Activated CD8-positive, alpha-beta memory T cell treated with anti-CD3 and anti-CD28 coated beads, Interleukin-2, amount 10 ng/mL, durations not matched to agents 7 days and 5 days (primary cell): ENCODE measurements around the gene DNPEP. TPM values are rescaled to one million over a fixed set of nuclear protein-coding genes. Genes with fewer than 3 reads are reported as not detected.

Experiments
- ATAC-seq: fragments of 150-1000 bp; cut with Tn5 transposase; one replicate; pipeline ENCODE4 v1.10.0; 2021; ENCODE audit warnings: moderate library complexity
- CTCF ChIA-PET: fragments of 350-600 bp; sonication (Branson Sonifier 250); formaldehyde crosslinking; loops from one replicate; lab custom pipeline; 2021; ENCODE audit warnings: antibody characterized with exemption; lab: Charles Lee
- DNase-seq: peaks from one replicate; pipeline ENCODE4 v3.0.0-alpha.2; 2020
- H3K27ac Mint-ChIP-seq: one replicate; pipeline ENCODE4 v1.8.0; 2021; ENCODE audit warnings: mild to moderate bottlenecking, mixed read lengths
- H3K27me3 Mint-ChIP-seq: one replicate; pipeline ENCODE4 v1.8.0; 2021; ENCODE audit warnings: mixed read lengths
- H3K36me3 Mint-ChIP-seq: one replicate; pipeline ENCODE4 v1.8.0; 2021; ENCODE audit warnings: mild to moderate bottlenecking, mixed read lengths
- H3K4me1 Mint-ChIP-seq: one replicate; pipeline ENCODE4 v1.8.0; 2021; ENCODE audit warnings: mixed read lengths
- H3K4me3 Mint-ChIP-seq: one replicate; pipeline ENCODE4 v1.8.0; 2021; ENCODE audit warnings: mild to moderate bottlenecking, moderate library complexity, mixed read lengths
- H3K9me3 Mint-ChIP-seq: one replicate; pipeline ENCODE4 v1.8.0; 2022; ENCODE audit warnings: low read depth, mixed read lengths
- total RNA-seq, 2 experiments: library from RNA; stranded (reverse); gene quantifications; one replicate each; pipeline ENCODE4 v1.2.3, GENCODE V29; 2021

DNPEP gene
- total RNA-seq, 2 experiments from 2014 or later, result 60.3 to 64.8 TPM

- peak; percentile 53 for ATAC-seq
- peaks cover 1% of the 10 kb centered on the region for H3K36me3 Mint-ChIP-seq
- CTCF ChIA-PET, result interaction anchor here (1.2 kb wide), 1 partner anchor 10 kb away, joined by 3 read pairs; no protein-coding TSS in a partner anchor
- no peak overlapping the region for H3K4me3 Mint-ChIP-seq
- peaks cover 12% of the 10 kb centered on the region for H3K4me1 Mint-ChIP-seq
- H3K27ac Mint-ChIP-seq, result no peak overlapping the region
- DNase-seq, result peak; percentile 45
- no peaks in the 10 kb centered on the region for H3K9me3 Mint-ChIP-seq
- H3K27me3 Mint-ChIP-seq, result peaks cover 64% of the 10 kb centered on the region
These were observed 29.3 kb downstream of the DNPEP start for GRCh38 chr2:219358170-219359075.

- CTCF ChIA-PET, result no interaction called here
- ATAC-seq (no peak), DNase-seq (no peak)
- H3K27ac Mint-ChIP-seq, result no peak overlapping the region
- H3K36me3 Mint-ChIP-seq, result no peaks in the 10 kb centered on the region
- H3K9me3 Mint-ChIP-seq, result no peaks in the 10 kb centered on the region
- H3K4me1 Mint-ChIP-seq, result peaks cover 2% of the 10 kb centered on the region
- no peak overlapping the region for H3K4me3 Mint-ChIP-seq
- peaks cover 68% of the 10 kb centered on the region for H3K27me3 Mint-ChIP-seq
These were observed 30.9 kb downstream of the DNPEP start for GRCh38 chr2:219356834-219357233.

GRCh38 chr2:219354582-219354981, 33.1 kb downstream of the DNPEP start:
- Mint-ChIP-seq H3K27ac (no peak overlapping the region), H3K27me3 (peaks cover 73% of the 10 kb centered on the region), H3K4me3 (no peak overlapping the region), H3K9me3 (no peaks in the 10 kb centered on the region), H3K36me3 (no peaks in the 10 kb centered on the region), H3K4me1 (peaks cover 2% of the 10 kb centered on the region)
- CTCF ChIA-PET, result interaction anchor here (1.0 kb wide), 1 partner anchor 75 kb away, joined by 3 read pairs; the partner anchor contains the start of gene DNAJB2
- ATAC-seq (no peak), DNase-seq (no peak)

GRCh38 chr2:219353129-219353528, 34.6 kb downstream of the DNPEP start:
- no peaks in the 10 kb centered on the region for H3K36me3 Mint-ChIP-seq
- ATAC-seq (no peak), DNase-seq (no peak)
- H3K4me3 Mint-ChIP-seq, result no peak overlapping the region
- H3K9me3 Mint-ChIP-seq, result no peaks in the 10 kb centered on the region
- peaks cover 72% of the 10 kb centered on the region for H3K27me3 Mint-ChIP-seq
- H3K4me1 Mint-ChIP-seq, result no peaks in the 10 kb centered on the region
- CTCF ChIA-PET, result interaction anchor here (0.8 to 1.8 kb wide), 4 partner anchors 8 to 194 kb away, joined by 3 to 5 read pairs (median 3); no protein-coding TSS in a partner anchor
- no peak overlapping the region for H3K27ac Mint-ChIP-seq

GRCh38 chr2:219352448-219353023, 35.2 kb downstream of the DNPEP start:
- Mint-ChIP-seq H3K36me3 (no peaks in the 10 kb centered on the region), H3K27me3 (peaks cover 70% of the 10 kb centered on the region), H3K4me1 (no peaks in the 10 kb centered on the region), H3K9me3 (no peaks in the 10 kb centered on the region), H3K27ac (no peak overlapping the region), H3K4me3 (no peak overlapping the region)
- DNase-seq (peak; percentile 77), ATAC-seq (peak; percentile 78)
- CTCF ChIA-PET, result interaction anchor here (0.9 to 1.8 kb wide), 4 partner anchors 9 to 193 kb away, joined by 3 to 5 read pairs (median 3); no protein-coding TSS in a partner anchor

GRCh38 chr2:219350710-219351221, 36.9 kb downstream of the DNPEP start:
- DNase-seq, result no peak
- CTCF ChIA-PET, result interaction anchor here (0.5 to 1.4 kb wide), 4 partner anchors 30 to 321 kb away, joined by 3 to 4 read pairs (median 4); no protein-coding TSS in a partner anchor
- peaks cover 60% of the 10 kb centered on the region for H3K27me3 Mint-ChIP-seq
- no peaks in the 10 kb centered on the region for H3K9me3 Mint-ChIP-seq
- H3K36me3 Mint-ChIP-seq, result no peaks in the 10 kb centered on the region
- no peak overlapping the region for H3K4me3 Mint-ChIP-seq
- no peak overlapping the region for H3K27ac Mint-ChIP-seq
- no peak for ATAC-seq
- H3K4me1 Mint-ChIP-seq, result no peaks in the 10 kb centered on the region

- CTCF ChIA-PET, result interaction anchor here (1.2 to 1.9 kb wide), 3 partner anchors 34 to 320 kb away, joined by 3 to 5 read pairs (median 4); no protein-coding TSS in a partner anchor
- Mint-ChIP-seq H3K36me3 (no peaks in the 10 kb centered on the region), H3K9me3 (no peaks in the 10 kb centered on the region), H3K27ac (no peak overlapping the region), H3K4me1 (no peaks in the 10 kb centered on the region), H3K4me3 (no peak overlapping the region), H3K27me3 (peaks cover 60% of the 10 kb centered on the region)
- ATAC-seq (no peak), DNase-seq (no peak)
These were observed 37.5 kb downstream of the DNPEP start for GRCh38 chr2:219350215-219350614.

GRCh38 chr2:219344751-219345430, 42.8 kb downstream of the DNPEP start:
- no peaks in the 10 kb centered on the region for H3K9me3 Mint-ChIP-seq
- no peak for ATAC-seq
- CTCF ChIA-PET, result interaction anchor here (0.5 to 2.5 kb wide), 3 partner anchors 50 to 369 kb away, joined by 3 to 7 read pairs (median 3); no protein-coding TSS in a partner anchor
- H3K4me1 Mint-ChIP-seq, result no peaks in the 10 kb centered on the region
- H3K36me3 Mint-ChIP-seq, result no peaks in the 10 kb centered on the region
- DNase-seq, result no peak
- no peak overlapping the region for H3K4me3 Mint-ChIP-seq
- no peak overlapping the region for H3K27ac Mint-ChIP-seq
- peaks cover 50% of the 10 kb centered on the region for H3K27me3 Mint-ChIP-seq

- no peaks in the 10 kb centered on the region for H3K4me1 Mint-ChIP-seq
- H3K9me3 Mint-ChIP-seq, result peaks cover 2% of the 10 kb centered on the region
- no peak overlapping the region for H3K27ac Mint-ChIP-seq
- CTCF ChIA-PET, result interaction anchor here (1.0 to 2.1 kb wide), 3 partner anchors 29 to 56 kb away, joined by 3 to 8 read pairs (median 3); partner anchors contain the start of gene DNAJB2
- H3K36me3 Mint-ChIP-seq, result no peaks in the 10 kb centered on the region
- no peak overlapping the region for H3K4me3 Mint-ChIP-seq
- ATAC-seq, result no peak
- H3K27me3 Mint-ChIP-seq, result peaks cover 77% of the 10 kb centered on the region
- no peak for DNase-seq
These were observed 52.3 kb downstream of the DNPEP start for GRCh38 chr2:219335373-219335786.

- Mint-ChIP-seq H3K27ac (no peak overlapping the region), H3K36me3 (no peaks in the 10 kb centered on the region), H3K4me1 (no peaks in the 10 kb centered on the region), H3K27me3 (peaks cover 76% of the 10 kb centered on the region), H3K9me3 (peaks cover 2% of the 10 kb centered on the region), H3K4me3 (no peak overlapping the region)
- DNase-seq (no peak), ATAC-seq (no peak)
- CTCF ChIA-PET, result no interaction called here
These were observed 53.6 kb downstream of the DNPEP start for GRCh38 chr2:219334076-219334475.

GRCh38 chr2:219332542-219332941, 55.2 kb downstream of the DNPEP start, which contains the start of gene RESP18:
Gene RESP18, minus strand, starts transcription at chr2:219332744.
- H3K36me3 Mint-ChIP-seq, result no peaks in the 10 kb centered on the region
- no peak for DNase-seq
- CTCF ChIA-PET, result no interaction called here
- peaks cover 2% of the 10 kb centered on the region for H3K9me3 Mint-ChIP-seq
- peaks cover 78% of the 10 kb centered on the region for H3K27me3 Mint-ChIP-seq
- H3K4me1 Mint-ChIP-seq, result no peaks in the 10 kb centered on the region
- ATAC-seq, result no peak
- H3K27ac Mint-ChIP-seq, result no peak within 1 kb of the TSS
- H3K4me3 Mint-ChIP-seq, result no peak within 1 kb of the TSS

- peak; percentile 42 for ATAC-seq
- CTCF ChIA-PET, result no interaction called here
- no peak overlapping the region for H3K4me3 Mint-ChIP-seq
- DNase-seq, result no peak
- H3K36me3 Mint-ChIP-seq, result no peaks in the 10 kb centered on the region
- H3K27me3 Mint-ChIP-seq, result peaks cover 73% of the 10 kb centered on the region
- peaks cover 2% of the 10 kb centered on the region for H3K9me3 Mint-ChIP-seq
- H3K27ac Mint-ChIP-seq, result no peak overlapping the region
- H3K4me1 Mint-ChIP-seq, result no peaks in the 10 kb centered on the region
These were observed 56.0 kb downstream of the DNPEP start for GRCh38 chr2:219331560-219332213.
